Gastrocnemius medialis (tissue), 4 donors: Measurements from ENCODE around the gene MAGI1.

ENCODE experiments used
- CTCF ChIP-seq, 5 experiments: fragments of 450-650 bp in 3 of 5; fragments of 200-600 bp in 2 of 5; sonication (generic) in 2 of 5; IDR thresholded peaks in 4 of 5; conservative IDR thresholded peaks in 1 of 5; 1 replicate in 4 of 5; 2 replicates in 1 of 5; pipeline ENCODE4 v1.5.1; 2016 to 2019; ENCODE audit warnings: antibody characterized with exemption in 5 of 5, mild to moderate bottlenecking in 3 of 5, moderate library complexity in 3 of 5
- POLR2A ChIP-seq, 2 donors: fragments of 450-650 bp; IDR thresholded peaks; one replicate each; pipeline ENCODE4 v1.6.1; 2017; ENCODE audit warnings: antibody characterized with exemption in 2 of 2, mild to moderate bottlenecking in 2 of 2, moderate library complexity in 2 of 2

- no peak for TF ChIP-seq CTCF (IDR thresholded peaks at IDR 0.05 in 4 of 5, conservative IDR thresholded peaks at IDR 0.05 in 1 of 5)
- no peak for TF ChIP-seq POLR2A (IDR thresholded peaks at IDR 0.05)
Observed at GRCh38 chr3:65827076-65827475, 211.6 kb downstream of the MAGI1 start.
